ENCODE data around the gene ACADS. TPM values are rescaled to one million over a fixed set of nuclear protein-coding genes. Genes with fewer than 3 reads are reported as not detected.
A peak's percentile ranks its signal among the peaks of the same experiment; 100 is the strongest.

Gene ACADS
- total RNA-seq: 10 to 100 TPM in 3 of 8 experiments, 1 to 10 TPM in 5; 5.3 to 18.9 (median 7.3) TPM

- WGBS, 10 experiments: 7 to 66% (median 57%) methylated on average over 3 to 10 of the region's 66 CpGs; no CpG with 5 or more reads in 4 of the 10 experiments
- peak; percentile 94 to 99 (median 98) for ATAC-seq (replicated peaks in 6 of 8)
- Histone ChIP-seq H3K4me3 (peak within 1 kb of the TSS; percentile 36 to 55 (median 50)), H3K4me1 (replicated peaks in 1 of 2) (peaks cover 9 to 10% of the 10 kb centered on the region in 2 donors), H3K27ac (peak within 1 kb of the TSS in 1 of 2 donors; percentile 5)
- in situ Hi-C loops (cut with MboI; ENCODE audit: low pct_unique_long_range_greater_than_20kb in 2 of 9, low sequenced_read_pairs in 9 of 9, unreplicated experiment in 9 of 9): loop anchor here in 1 of 9 experiments (25.0 kb wide), 1 partner anchor 236 kb away; no protein-coding TSS in a partner anchor
These were observed at the start of gene ACADS for GRCh38 chr12:120725659-120726509. ACADS (plus strand) TSS chr12:120725826; CDS start chr12:120725886, 60 bp downstream.

- Histone ChIP-seq H3K4me1 (replicated peaks in 1 of 2) (no peaks in the 10 kb centered on the region), H3K4me3 (no peak overlapping the region), H3K27ac (no peak overlapping the region)
- no peak for ATAC-seq (replicated peaks in 6 of 8)
- 60 to 100% (median 75%) methylated on average over 1 to 6 of the region's 7 CpGs; no CpG with 5 or more reads in 2 of the 10 experiments for WGBS, 10 experiments
- in situ Hi-C loops (cut with MboI; ENCODE audit: low pct_unique_long_range_greater_than_20kb in 2 of 9, low sequenced_read_pairs in 9 of 9, unreplicated experiment in 9 of 9): no loop called here
These were observed 47.7 kb upstream of the ACADS start for GRCh38 chr12:120677765-120678473.

GRCh38 chr12:120678572-120678971 is 47.1 kb upstream of the ACADS start:
- Histone ChIP-seq H3K27ac (no peak overlapping the region), H3K4me3 (no peak overlapping the region), H3K4me1 (replicated peaks in 1 of 2) (no peaks in the 10 kb centered on the region)
- in situ Hi-C loops (cut with MboI; ENCODE audit: low pct_unique_long_range_greater_than_20kb in 2 of 9, low sequenced_read_pairs in 9 of 9, unreplicated experiment in 9 of 9): no loop called here
- 20 to 100% (median 93%) methylated on average over 1 to 6 of the region's 8 CpGs; no CpG with 5 or more reads in 1 of the 10 experiments for WGBS, 10 experiments
- ATAC-seq (replicated peaks in 6 of 8): no peak

- no peak overlapping the region for H3K4me3 ChIP-seq
- WGBS, 10 experiments: 25 to 100% (median 60%) methylated on average over 1 to 2 of the region's 5 CpGs; no CpG with 5 or more reads in 3 of the 10 experiments
- in situ Hi-C loops (cut with MboI; ENCODE audit: low pct_unique_long_range_greater_than_20kb in 2 of 9, low sequenced_read_pairs in 9 of 9, unreplicated experiment in 9 of 9): no loop called here
- ATAC-seq (replicated peaks in 6 of 8): no peak
- no peaks in the 10 kb centered on the region for H3K4me1 ChIP-seq (replicated peaks in 1 of 2)
- H3K27ac ChIP-seq: no peak overlapping the region
These were observed 45.4 kb upstream of the ACADS start for GRCh38 chr12:120680165-120680738.

GRCh38 chr12:120684523-120684932 is 41.1 kb upstream of the ACADS start:
- ATAC-seq (replicated peaks in 6 of 8): no peak
- H3K27ac ChIP-seq: no peak overlapping the region
- in situ Hi-C loops (cut with MboI; ENCODE audit: low pct_unique_long_range_greater_than_20kb in 2 of 9, low sequenced_read_pairs in 9 of 9, unreplicated experiment in 9 of 9): no loop called here
- no peak overlapping the region for H3K4me3 ChIP-seq
- WGBS, 10 experiments: 31 to 100% (median 81%) methylated on average over 2 to 7 of the region's 8 CpGs; no CpG with 5 or more reads in 1 of the 10 experiments
- H3K4me1 ChIP-seq (replicated peaks in 1 of 2): peaks cover under 1 to 3% of the 10 kb centered on the region in 2 donors

- H3K4me1 ChIP-seq (replicated peaks in 1 of 2): peaks cover 8 to 11% of the 10 kb centered on the region in 2 donors
- in situ Hi-C loops (cut with MboI; ENCODE audit: low pct_unique_long_range_greater_than_20kb in 2 of 9, low sequenced_read_pairs in 9 of 9, unreplicated experiment in 9 of 9): no loop called here
- no peak overlapping the region for H3K27ac ChIP-seq
- no peak overlapping the region for H3K4me3 ChIP-seq
- no peak for ATAC-seq (replicated peaks in 6 of 8)
- 52 to 100% (median 90%) methylated on average over 1 to 3 of the region's 3 CpGs; no CpG with 5 or more reads in 2 of the 10 experiments for WGBS, 10 experiments
These were observed 40.1 kb upstream of the ACADS start for GRCh38 chr12:120685522-120685921.

GRCh38 chr12:120686151-120686689 is 39.4 kb upstream of the ACADS start:
- Histone ChIP-seq H3K27ac (peak overlapping the region; percentile 97 to 99), H3K4me1 (replicated peaks in 1 of 2) (peaks cover 8 to 11% of the 10 kb centered on the region in 2 donors), H3K4me3 (peak overlapping the region; percentile 52 to 100 (median 71))
- peak; percentile 73 to 84 (median 82) for ATAC-seq (replicated peaks in 6 of 8)
- in situ Hi-C loops (cut with MboI; ENCODE audit: low pct_unique_long_range_greater_than_20kb in 2 of 9, low sequenced_read_pairs in 9 of 9, unreplicated experiment in 9 of 9): no loop called here
- 0 to 6% (median 1%) methylated on average over 1 to 28 of the region's 46 CpGs for WGBS, 10 experiments

GRCh38 chr12:120686690-120687577 is 38.7 kb upstream of the ACADS start, which contains the start of gene MLEC:
MLEC (plus strand) TSS chr12:120687149; CDS start chr12:120687297, 148 bp downstream.
- 0% methylated on average over 1 to 6 of the region's 84 CpGs; no CpG with 5 or more reads in 6 of the 10 experiments for WGBS, 10 experiments
- ATAC-seq (replicated peaks in 6 of 8): peak; percentile 83 to 91 (median 88)
- H3K4me3 ChIP-seq: peak within 1 kb of the TSS; percentile 52 to 100 (median 71)
- peak within 1 kb of the TSS; percentile 97 to 99 for H3K27ac ChIP-seq
- in situ Hi-C loops (cut with MboI; ENCODE audit: low pct_unique_long_range_greater_than_20kb in 2 of 9, low sequenced_read_pairs in 9 of 9, unreplicated experiment in 9 of 9): no loop called here
- peaks cover 8 to 14% of the 10 kb centered on the region in 2 donors for H3K4me1 ChIP-seq (replicated peaks in 1 of 2)

GRCh38 chr12:120687578-120688289 is 37.9 kb upstream of the ACADS start:
- peaks cover 12 to 22% of the 10 kb centered on the region in 2 donors for H3K4me1 ChIP-seq (replicated peaks in 1 of 2)
- peak overlapping the region; percentile 92 to 97 for H3K27ac ChIP-seq
- WGBS, 10 experiments: 0 to 3% (median 0%) methylated on average over 1 to 12 of the region's 31 CpGs; no CpG with 5 or more reads in 2 of the 10 experiments
- in situ Hi-C loops (cut with MboI; ENCODE audit: low pct_unique_long_range_greater_than_20kb in 2 of 9, low sequenced_read_pairs in 9 of 9, unreplicated experiment in 9 of 9): no loop called here
- no peak for ATAC-seq (replicated peaks in 6 of 8)
- H3K4me3 ChIP-seq: peak overlapping the region; percentile 52 to 100 (median 71)

- in situ Hi-C loops (cut with MboI; ENCODE audit: low pct_unique_long_range_greater_than_20kb in 2 of 9, low sequenced_read_pairs in 9 of 9, unreplicated experiment in 9 of 9): no loop called here
- Histone ChIP-seq H3K4me1 (replicated peaks in 1 of 2) (peaks cover 13 to 30% of the 10 kb centered on the region in 2 donors), H3K27ac (no peak overlapping the region), H3K4me3 (peak overlapping the region; percentile 52 to 100 (median 71))
- no peak for ATAC-seq (replicated peaks in 6 of 8)
- 0 to 50% (median 10%) methylated on average over 1 to 5 of the region's 6 CpGs; no CpG with 5 or more reads in 1 of the 10 experiments for WGBS, 10 experiments
These were observed 37.0 kb upstream of the ACADS start for GRCh38 chr12:120688527-120689071.

Data from motor neuron (in vitro differentiated cells).